H1 (cell line): ENCODE measurements around the gene DAW1. TPM values are rescaled to one million over a fixed set of nuclear protein-coding genes. Genes with fewer than 3 reads are reported as not detected.

ENCODE experiments used
- CTCF ChIA-PET: fragments of 300-600 bp; sonication (Branson Sonifier 250); formaldehyde crosslinking; loops from one replicate; lab custom pipeline; 2021; ENCODE audit not compliant: partially characterized antibody; lab: Charles Lee
- POLR2A ChIA-PET: fragments of 300-600 bp; sonication (Branson Sonifier 250); formaldehyde crosslinking; loops from one replicate; lab custom pipeline; 2021; ENCODE audit warnings: inconsistent platforms; ENCODE audit not compliant: partially characterized antibody; lab: Charles Lee
- DNase-seq, 2 experiments: peaks; one replicate each; pipeline versions ENCODE4 v3.0.0 to v3.0.0-alpha.2; 2010 to 2022; ENCODE audit warnings: low spot score in 2 of 2, low read depth in 1 of 2, mixed read lengths in 1 of 2
- FAIRE-seq: peaks from 2 replicates; lab custom pipeline; 2011; peaks lifted over from hg19 to GRCh38; lab: Jason Lieb, UNC
- H2AFZ ChIP-seq: 2 replicates; pipeline ENCODE4 v1.8.1; 2012; ENCODE audit warnings: low read length, inconsistent platforms
- H2AK5ac ChIP-seq: 2 replicates; pipeline ENCODE4 v1.6.1; 2013; ENCODE audit warnings: low read depth, low read length
- H2BK120ac ChIP-seq: replicated peaks from 2 replicates; pipeline ENCODE3; 2013; ENCODE audit warnings: low read depth, low read length, inconsistent platforms
- H2BK12ac ChIP-seq: 2 replicates; pipeline ENCODE4 v1.6.1; 2013; ENCODE audit warnings: low read depth, low read length
- H2BK15ac ChIP-seq: 2 replicates; pipeline ENCODE4 v1.6.1; 2013; ENCODE audit warnings: low read length
- H2BK20ac ChIP-seq: 2 replicates; pipeline ENCODE4 v1.6.1; 2013; ENCODE audit warnings: low read length
- H2BK5ac ChIP-seq: 2 replicates; pipeline ENCODE4 v1.6.1; 2013; ENCODE audit warnings: low read depth, low read length
- H3K14ac ChIP-seq: 2 replicates; pipeline ENCODE4 v1.6.1; 2013; ENCODE audit warnings: inconsistent platforms; ENCODE audit not compliant: insufficient read length
- H3K18ac ChIP-seq: 2 replicates; pipeline ENCODE4 v1.6.1; 2013; ENCODE audit warnings: low read length; ENCODE audit errors: extremely low read depth
- H3K23ac ChIP-seq: 2 replicates; pipeline ENCODE4 v1.6.1; 2013; ENCODE audit warnings: inconsistent platforms; ENCODE audit not compliant: insufficient read length
- H3K23me2 ChIP-seq: 2 replicates; pipeline ENCODE4 v1.6.1; 2013; ENCODE audit warnings: low read depth, low read length
- H3K27ac ChIP-seq: 2 replicates; pipeline ENCODE4 v1.6.1; 2011; ENCODE audit warnings: low read depth, low read length, inconsistent platforms
- H3K27me3 ChIP-seq, 4 experiments: replicated peaks in 1 of 4; 1 replicate in 1 of 4; 2 replicates in 3 of 4; pipeline versions ENCODE4 v1.6.1 to v1.8.1; 2011 to 2013; ENCODE audit warnings: low read length in 3 of 4, mild to moderate bottlenecking in 3 of 4, inconsistent platforms in 2 of 4, mixed read lengths in 2 of 4, moderate library complexity in 1 of 4; ENCODE audit not compliant: control insufficient read depth in 3 of 4, insufficient read depth in 3 of 4; ENCODE audit errors: extremely low read depth in 1 of 4
- H3K36me3 ChIP-seq, 4 experiments: 2 replicates each; pipeline versions ENCODE4 v1.6.1 to v1.8.1; 2011 to 2013; ENCODE audit warnings: mild to moderate bottlenecking in 4 of 4, low read length in 3 of 4, moderate library complexity in 2 of 4, control low read depth in 1 of 4, inconsistent platforms in 1 of 4; ENCODE audit not compliant: insufficient read depth in 4 of 4, control insufficient read depth in 2 of 4
- H3K4ac ChIP-seq: replicated peaks from 2 replicates; pipeline ENCODE3; 2013; ENCODE audit warnings: low read length, low read depth, mixed read lengths, inconsistent platforms; ENCODE audit not compliant: insufficient read length
- H3K4me1 ChIP-seq, 4 experiments: replicated peaks in 1 of 4; 1 replicate in 1 of 4; 2 replicates in 3 of 4; pipeline versions ENCODE4 v1.6.1 to v1.8.1; 2011 to 2013; ENCODE audit warnings: low read length in 3 of 4, inconsistent platforms in 2 of 4, mixed read lengths in 1 of 4; ENCODE audit not compliant: insufficient read depth in 4 of 4, control insufficient read depth in 3 of 4
- H3K4me2 ChIP-seq, 2 experiments: 2 replicates each; pipeline versions ENCODE4 v1.6.1 to v1.8.1; 2011 to 2013; ENCODE audit warnings: low read depth in 2 of 2, low read length in 2 of 2, control low read depth in 1 of 2, inconsistent platforms in 1 of 2, mild to moderate bottlenecking in 1 of 2; ENCODE audit not compliant: insufficient read depth in 1 of 2
- H3K4me3 ChIP-seq, 4 experiments: fragments of 200-600, 300-600 bp in 1 of 4; sonication (generic), shearing (Covaris generic), sonication (Bioruptor Twin) in 1 of 4; 2 replicates each; pipeline versions ENCODE4 v1.5.1 to v1.8.1; 2011 to 2016; ENCODE audit warnings: low read length in 4 of 4, low read depth in 3 of 4, control low read depth in 2 of 4, inconsistent platforms in 2 of 4, mild to moderate bottlenecking in 2 of 4, mixed read lengths in 1 of 4, moderate library complexity in 1 of 4; ENCODE audit not compliant: insufficient read depth in 2 of 4; ENCODE audit errors: extremely low read depth in 1 of 4
- H3K56ac ChIP-seq: replicated peaks from 2 replicates; pipeline ENCODE3; 2013; ENCODE audit warnings: low read depth, mild to moderate bottlenecking, mixed read lengths, low read length, inconsistent platforms; ENCODE audit not compliant: insufficient read length
- H3K79me1 ChIP-seq: 2 replicates; pipeline ENCODE4 v1.6.1; 2013; ENCODE audit warnings: low read depth, low read length, control low read depth
- H3K79me2 ChIP-seq, 2 experiments: 2 replicates each; pipeline versions ENCODE4 v1.6.1 to v1.8.1; 2012 to 2013; ENCODE audit warnings: low read length in 2 of 2, mild to moderate bottlenecking in 2 of 2, inconsistent platforms in 1 of 2; ENCODE audit not compliant: insufficient read depth in 2 of 2, control insufficient read depth in 1 of 2
- H3K9ac ChIP-seq, 4 experiments: replicated peaks in 1 of 4; 1 replicate in 1 of 4; 2 replicates in 3 of 4; pipeline versions ENCODE4 v1.6.1 to v1.8.1; 2011 to 2013; ENCODE audit warnings: low read depth in 3 of 4, low read length in 3 of 4, control low read depth in 2 of 4, mild to moderate bottlenecking in 2 of 4, moderate library complexity in 2 of 4, inconsistent platforms in 1 of 4; ENCODE audit errors: extremely low read depth in 1 of 4
- H3K9me3 ChIP-seq, 2 experiments: 2 replicates each; pipeline versions ENCODE4 v1.6.1 to v1.8.1; 2012 to 2013; ENCODE audit warnings: mild to moderate bottlenecking in 2 of 2, moderate library complexity in 2 of 2, control low read depth in 1 of 2, inconsistent platforms in 1 of 2, low read depth in 1 of 2, low read length in 1 of 2, mixed read lengths in 1 of 2; ENCODE audit not compliant: insufficient read depth in 2 of 2
- H4K20me1 ChIP-seq, 2 experiments: replicated peaks in 1 of 2; 2 replicates each; pipeline versions ENCODE3 to v1.8.1; 2011 to 2013; ENCODE audit warnings: inconsistent platforms in 2 of 2, low read length in 2 of 2, mild to moderate bottlenecking in 1 of 2; ENCODE audit not compliant: insufficient read depth in 2 of 2, control insufficient read depth in 1 of 2
- H4K5ac ChIP-seq: 2 replicates; pipeline ENCODE4 v1.6.1; 2013; ENCODE audit warnings: low read length, low read depth, mixed read lengths, inconsistent platforms; ENCODE audit not compliant: insufficient read length
- H4K8ac ChIP-seq: 2 replicates; pipeline ENCODE4 v1.8.0; 2013; ENCODE audit warnings: mild to moderate bottlenecking, moderate library complexity, low read length, inconsistent platforms; ENCODE audit not compliant: insufficient read depth; ENCODE audit errors: extremely low read depth
- H4K91ac ChIP-seq: replicated peaks from 2 replicates; pipeline ENCODE3; 2013; ENCODE audit warnings: low read length, mixed read lengths, inconsistent platforms; ENCODE audit not compliant: insufficient read length
- HDAC2 ChIP-seq, 2 experiments: fragments of 300-600 bp in 1 of 2; sonication (generic) in 1 of 2; IDR thresholded peaks; 2 replicates each; pipeline ENCODE4 v1.6.1; 2011 to 2012; ENCODE audit warnings: low read depth in 2 of 2, low read length in 2 of 2, mild to moderate bottlenecking in 2 of 2, moderate library complexity in 2 of 2, borderline replicate concordance in 1 of 2, inconsistent platforms in 1 of 2
- WGBS, 2 experiments: shearing (Covaris generic) in 1 of 2; methylation state at CpG; one replicate each; pipeline versions ENCODE4 v1.1.6 to v1.1.7; 2013 to 2015; ENCODE audit warnings: low lambda C conversion rate in 2 of 2, mixed read lengths in 2 of 2, inconsistent platforms in 1 of 2, low coverage in 1 of 2, missing lambda C conversion rate in 1 of 2; ENCODE audit not compliant: insufficient replicate concordance in 2 of 2, insufficient coverage in 1 of 2, insufficient read length in 1 of 2; ENCODE audit errors: extremely low coverage in 1 of 2, missing lambda C conversion rate in 1 of 2; 5-methylcytosine and 5-hydroxymethylcytosine counted together
- polyA plus RNA-seq, 7 experiments: library from polyadenylated mRNA; depleted of rRNA in 3 of 7; stranded (reverse) in 5 of 7; unstranded in 2 of 7; fragments of >200 nt in 5 of 7; fragments of 200-250 nt in 2 of 7; gene quantifications; 1 replicate in 5 of 7; 2 replicates in 1 of 7; 4 replicates in 1 of 7; pipeline versions ENCODE4 v1.2.1 to v1.2.3, GENCODE V29; 2011 to 2013; ENCODE audit warnings: missing spikeins in 2 of 7, mixed read lengths in 2 of 7
- total RNA-seq: library from RNA; stranded (reverse); fragmentation: NEBNext Ultra II Directional; extraction: Animal tissue kit (Norgen Biotek cat#: 25700); gene quantifications from 2 replicates; pipeline ENCODE4 v1.2.1, GENCODE V29; 2021

Gene DAW1
- total and polyA plus RNA-seq, 2 of the 8 experiments (the other 6 are each of a cell fraction or from before 2014, with no cell fraction given) = 0.44 to 1.4 TPM

DNA sequence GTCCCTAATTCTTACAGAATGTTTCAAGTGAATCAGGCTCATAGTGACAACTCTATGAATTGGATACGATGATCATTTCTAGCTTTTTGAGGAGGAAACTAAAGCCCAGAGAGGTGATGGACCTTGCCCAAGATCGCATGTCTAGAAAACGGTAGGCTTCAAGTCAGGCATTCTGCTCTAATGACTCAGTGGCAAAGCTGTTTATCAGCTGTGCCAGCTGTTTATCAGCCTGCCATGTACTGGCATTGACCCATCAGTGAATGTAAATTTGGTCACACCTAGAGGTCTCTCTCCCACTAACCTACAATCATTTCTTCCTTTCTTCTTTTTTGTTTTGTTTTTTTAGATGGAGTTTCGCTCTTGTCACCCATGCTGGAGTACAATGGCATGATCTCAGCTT, 6.1 kb upstream of the DAW1 start:
- peaks cover 3 to 11% (median 5%) of the 10 kb centered on the region in 4 experiments; a peak in 6 of 7 replicates for H3K4me1 ChIP-seq
- FAIRE-seq = no peak
- H3K9ac ChIP-seq = no peak overlapping the region
- H2AK5ac ChIP-seq = no peak overlapping the region; the same call in 1 of the 2 replicates
- CTCF ChIA-PET = interaction anchor here (1.0 to 6.0 kb wide), 2 partner anchors 92 to 111 kb away, joined by 3 to 38 read pairs; no protein-coding TSS in a partner anchor
- no peak overlapping the region for H4K8ac ChIP-seq
- H2BK5ac ChIP-seq = no peak overlapping the region
- H2BK12ac ChIP-seq = no peak overlapping the region
- no peaks in the 10 kb centered on the region for H4K20me1 ChIP-seq
- no peak for TF ChIP-seq HDAC2 (IDR thresholded peaks at IDR 0.05; ENCODE audit: borderline replicate concordance in 1 of 2, low read depth in 2 of 2, low read length in 2 of 2)
- no peak overlapping the region for H2BK15ac ChIP-seq
- H3K56ac ChIP-seq = no peak overlapping the region
- WGBS, 2 experiments = 95% methylated on average over 4 of the region's 4 CpGs; no CpG with 5 or more reads in 1 of the 2 experiments
- no peaks in the 10 kb centered on the region for H3K36me3 ChIP-seq
- H3K14ac ChIP-seq = no peak overlapping the region
- H3K4me2 ChIP-seq = no peak overlapping the region
- H4K91ac ChIP-seq = no peak overlapping the region
- H3K23ac ChIP-seq = no peak overlapping the region
- no peaks in the 10 kb centered on the region for H3K79me2 ChIP-seq
- DNase-seq = no peak
- no peak overlapping the region for H2AFZ ChIP-seq
- H3K18ac ChIP-seq = no peak overlapping the region
- no peaks in the 10 kb centered on the region for H3K27me3 ChIP-seq
- H3K23me2 ChIP-seq = no peaks in the 10 kb centered on the region
- H3K79me1 ChIP-seq = no peaks in the 10 kb centered on the region
- POLR2A ChIA-PET = no interaction called here
- H2BK120ac ChIP-seq = no peak overlapping the region
- H3K4me3 ChIP-seq = no peak overlapping the region
- H2BK20ac ChIP-seq = no peak overlapping the region
- H3K4ac ChIP-seq = no peak overlapping the region
- H3K27ac ChIP-seq = no peak overlapping the region
- H3K9me3 ChIP-seq = no peaks in the 10 kb centered on the region
- no peak overlapping the region for H4K5ac ChIP-seq
